ENCODE data around the gene HLA-E.

- TF ChIP-seq CTCF (IDR thresholded peaks at IDR 0.05) = no peak
- no peak for TF ChIP-seq POLR2A (IDR thresholded peaks at IDR 0.05)
Measured at GRCh38 chr6:30542915-30543314, 53.6 kb downstream of the HLA-E start.
